Measurements from ENCODE around the gene TCTN1.

TCTN1 gene

GRCh38 chr12:110687396-110688169 lies 73.7 kb downstream of the TCTN1 start:
- Mint-ChIP-seq H3K4me1 (peaks cover 54% of the 10 kb centered on the region), H3K36me3 (peaks cover 44% of the 10 kb centered on the region), H3K27ac (peak overlapping the region; percentile 82), H3K9me3 (no peaks in the 10 kb centered on the region), H3K27me3 (no peaks in the 10 kb centered on the region), H3K4me3 (peak overlapping the region; percentile 97)
- ATAC-seq (ENCODE audit: low read depth) (no peak), DNase-seq (ENCODE audit: low spot score in 2 of 2) (no peak)

DNA sequence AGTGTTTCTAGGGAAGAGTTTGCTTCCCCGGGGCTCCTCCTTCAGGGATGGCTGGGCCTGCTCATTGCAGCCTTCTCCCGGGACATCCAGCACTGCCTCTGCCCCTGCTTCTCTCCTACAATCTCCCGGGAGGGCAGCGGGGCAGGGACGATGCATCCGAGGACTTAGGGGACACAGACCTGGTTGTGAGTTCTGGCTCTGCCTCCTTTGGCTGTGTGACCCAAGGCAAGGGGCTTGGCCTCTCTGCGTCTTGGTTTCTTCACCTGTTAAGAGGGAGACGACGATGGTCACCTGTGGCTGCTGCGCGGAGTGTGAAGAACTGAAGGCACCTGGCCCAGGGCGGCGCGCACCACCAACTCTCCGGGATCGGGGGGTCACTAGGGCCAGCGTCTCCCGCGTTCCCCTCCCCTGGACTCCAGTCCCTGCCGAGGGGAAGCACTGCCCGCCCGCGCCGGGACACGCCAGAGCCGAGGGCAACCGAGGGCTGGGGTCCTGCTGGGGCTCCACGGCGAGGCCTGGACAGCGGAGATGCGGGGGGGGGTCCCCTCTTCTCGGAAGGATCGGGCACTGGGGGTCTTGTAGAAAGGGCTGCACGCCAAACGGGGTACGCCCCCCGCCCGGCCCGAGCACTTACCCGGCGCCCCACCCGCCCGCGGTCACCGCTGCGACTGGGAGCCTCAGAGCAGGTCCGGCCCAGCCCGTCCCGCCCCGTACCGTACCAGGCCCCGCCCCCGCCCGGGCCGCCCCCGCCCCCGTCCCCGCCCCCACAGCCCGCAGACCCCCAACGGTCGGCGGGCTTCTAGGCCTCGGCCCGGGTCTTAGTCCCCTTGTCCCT lies 74.7 kb downstream of the TCTN1 start, which contains the start of gene HVCN1:
Gene HVCN1, minus strand, starts transcription at position 670 of the 835 bp plus-strand sequence. CDS start 5,870 bp downstream, outside the sequence.
- no peak for DNase-seq (ENCODE audit: low spot score in 2 of 2)
- H3K27ac Mint-ChIP-seq = peak within 1 kb of the TSS; percentile 94
- no peaks in the 10 kb centered on the region for H3K27me3 Mint-ChIP-seq
- peaks cover 40% of the 10 kb centered on the region for H3K36me3 Mint-ChIP-seq
- peaks cover 54% of the 10 kb centered on the region for H3K4me1 Mint-ChIP-seq
- H3K9me3 Mint-ChIP-seq = no peaks in the 10 kb centered on the region
- H3K4me3 Mint-ChIP-seq = peak within 1 kb of the TSS; percentile 97
- ATAC-seq (ENCODE audit: low read depth) = peak; percentile 62

GRCh38 chr12:110689281-110690126 lies 75.6 kb downstream of the TCTN1 start:
- Mint-ChIP-seq H3K4me1 (peaks cover 56% of the 10 kb centered on the region), H3K27me3 (no peaks in the 10 kb centered on the region), H3K4me3 (peak overlapping the region; percentile 97), H3K9me3 (no peaks in the 10 kb centered on the region), H3K36me3 (peaks cover 34% of the 10 kb centered on the region), H3K27ac (peak overlapping the region; percentile 94)
- DNase-seq (ENCODE audit: low spot score in 2 of 2) (peak; percentile 40 to 60), ATAC-seq (ENCODE audit: low read depth) (peak; percentile 74)

DNA sequence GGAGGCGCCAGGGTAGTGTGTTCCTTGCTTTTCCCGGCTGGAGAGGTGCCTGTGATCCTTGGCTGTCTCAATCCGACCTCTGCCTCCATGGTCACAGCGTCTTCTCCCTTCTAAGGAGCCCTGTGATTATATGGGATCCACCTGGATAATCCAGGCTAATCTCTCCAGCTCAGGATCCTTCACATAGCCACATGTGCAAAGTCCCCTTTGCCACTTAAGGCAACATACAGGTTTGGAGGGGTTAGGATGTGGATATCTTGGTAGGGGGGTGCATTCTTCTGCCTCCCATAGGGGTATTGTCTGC lies 76.2 kb downstream of the TCTN1 start:
- H3K27ac Mint-ChIP-seq = peak overlapping the region; percentile 94
- ATAC-seq (ENCODE audit: low read depth) (no peak), DNase-seq (ENCODE audit: low spot score in 2 of 2) (no peak)
- no peaks in the 10 kb centered on the region for H3K9me3 Mint-ChIP-seq
- peaks cover 55% of the 10 kb centered on the region for H3K4me1 Mint-ChIP-seq
- no peaks in the 10 kb centered on the region for H3K27me3 Mint-ChIP-seq
- H3K36me3 Mint-ChIP-seq = peaks cover 30% of the 10 kb centered on the region
- peak overlapping the region; percentile 97 for H3K4me3 Mint-ChIP-seq

DNA sequence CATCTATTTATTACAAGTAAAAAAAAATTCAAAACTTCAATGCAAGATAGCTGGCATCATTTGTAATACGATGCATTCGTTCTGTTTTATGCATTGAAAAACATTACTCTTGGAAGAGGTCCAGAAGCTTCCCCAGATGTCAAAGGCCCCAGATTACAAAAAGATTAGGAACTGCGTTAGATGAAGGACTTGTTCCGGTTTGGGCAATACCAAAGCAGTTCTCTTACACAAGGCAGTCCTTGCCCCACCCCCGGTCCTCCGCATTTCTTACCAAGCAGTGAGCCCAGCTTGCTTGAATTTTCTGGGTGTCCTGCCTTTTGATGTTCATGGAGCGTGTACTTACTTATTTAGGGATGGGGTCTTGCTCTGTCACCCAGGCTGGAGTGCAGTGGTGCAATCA lies 79.8 kb downstream of the TCTN1 start:
- ATAC-seq (ENCODE audit: low read depth) = no peak
- Mint-ChIP-seq H3K9me3 (peaks cover 2% of the 10 kb centered on the region), H3K36me3 (peaks cover 3% of the 10 kb centered on the region), H3K27ac (peak overlapping the region; percentile 84), H3K4me3 (no peak overlapping the region), H3K27me3 (no peaks in the 10 kb centered on the region), H3K4me1 (peaks cover 59% of the 10 kb centered on the region)
- no peak for DNase-seq (ENCODE audit: low spot score in 2 of 2)

DNA sequence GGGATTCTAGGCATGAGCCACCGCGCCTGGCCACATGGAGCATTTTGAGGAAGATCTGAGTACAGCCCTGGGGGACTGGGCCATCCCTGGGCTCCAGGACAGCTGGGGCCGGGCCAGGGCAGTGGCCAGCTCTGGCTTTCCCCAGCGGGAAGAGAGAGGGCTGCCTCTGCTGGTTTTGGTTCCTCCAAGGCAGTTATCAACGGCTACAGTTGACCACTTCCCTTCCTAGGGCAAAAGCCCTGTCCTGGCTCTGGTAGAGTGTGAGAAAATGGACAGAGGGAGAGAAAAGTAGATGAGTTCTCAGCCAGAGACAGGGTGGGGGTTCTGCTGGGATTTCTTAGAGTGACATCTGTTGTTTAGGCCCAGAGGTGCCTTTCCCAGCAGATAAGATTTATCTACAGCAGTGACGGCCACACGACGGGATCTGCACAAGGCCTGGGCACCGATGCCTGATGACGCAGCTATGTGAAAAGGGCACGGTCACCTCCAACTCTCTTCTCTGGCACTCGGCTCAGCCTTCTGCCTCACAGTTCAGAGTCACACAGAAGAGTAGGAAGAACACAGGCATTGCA lies 80.5 kb downstream of the TCTN1 start:
- H3K9me3 Mint-ChIP-seq = peaks cover 2% of the 10 kb centered on the region
- H3K27me3 Mint-ChIP-seq = no peaks in the 10 kb centered on the region
- peaks cover 1% of the 10 kb centered on the region for H3K36me3 Mint-ChIP-seq
- H3K27ac Mint-ChIP-seq = peak overlapping the region; percentile 84
- H3K4me3 Mint-ChIP-seq = no peak overlapping the region
- DNase-seq (ENCODE audit: low spot score in 2 of 2) (no peak), ATAC-seq (ENCODE audit: low read depth) (no peak)
- peaks cover 59% of the 10 kb centered on the region for H3K4me1 Mint-ChIP-seq

GRCh38 chr12:110696283-110696682 lies 82.4 kb downstream of the TCTN1 start:
- Mint-ChIP-seq H3K27me3 (no peaks in the 10 kb centered on the region), H3K4me3 (no peak overlapping the region), H3K27ac (peak overlapping the region; percentile 85), H3K36me3 (no peaks in the 10 kb centered on the region), H3K9me3 (peaks cover 2% of the 10 kb centered on the region), H3K4me1 (peaks cover 47% of the 10 kb centered on the region)
- DNase-seq (ENCODE audit: low spot score in 2 of 2) (no peak), ATAC-seq (ENCODE audit: low read depth) (no peak)

- Mint-ChIP-seq H3K27ac (peak overlapping the region; percentile 85), H3K4me1 (peaks cover 41% of the 10 kb centered on the region), H3K36me3 (no peaks in the 10 kb centered on the region), H3K9me3 (peaks cover 2% of the 10 kb centered on the region), H3K4me3 (peak overlapping the region; percentile 21), H3K27me3 (no peaks in the 10 kb centered on the region)
- ATAC-seq (ENCODE audit: low read depth) = no peak
- no peak for DNase-seq (ENCODE audit: low spot score in 2 of 2)
These were observed 83.3 kb downstream of the TCTN1 start for GRCh38 chr12:110697236-110697635.

- peak; percentile 69 to 81 for DNase-seq (ENCODE audit: low spot score in 2 of 2)
- Mint-ChIP-seq H3K27me3 (no peaks in the 10 kb centered on the region), H3K9me3 (peaks cover 2% of the 10 kb centered on the region), H3K4me1 (peaks cover 41% of the 10 kb centered on the region), H3K36me3 (no peaks in the 10 kb centered on the region), H3K4me3 (peak overlapping the region; percentile 61), H3K27ac (peak overlapping the region; percentile 85)
- ATAC-seq (ENCODE audit: low read depth) = peak; percentile 100
These were observed 84.4 kb downstream of the TCTN1 start for GRCh38 chr12:110698171-110698902.

Measured in memory B cell (primary cell).